OCI-LY7 (cell line): ENCODE data around the gene NKPD1. TPM values are rescaled to one million over a fixed set of nuclear protein-coding genes. Genes with fewer than 3 reads are reported as not detected.

Experiments
- BruUV-seq: library from RNA; stranded (reverse); fragments of 400-500 nt; replicated peaks from 2 replicates; lab custom pipeline; 2021; lab: Mats Ljungman, UMichigan
- CTCF ChIA-PET: fragments of 300-600 bp; sonication (Branson Sonifier 250); formaldehyde crosslinking; loops from one replicate; lab custom pipeline; 2022; ENCODE audit warnings: antibody characterized with exemption; ENCODE audit not compliant: unreplicated experiment; lab: Charles Lee
- POLR2A ChIA-PET: fragments of 300-600 bp; sonication (Branson Sonifier 250); formaldehyde crosslinking; loops from one replicate; lab custom pipeline; 2022; ENCODE audit warnings: antibody characterized with exemption; lab: Charles Lee
- DNase-seq: peaks from one replicate; pipeline ENCODE4 v3.0.0-alpha.2; 2015; ENCODE audit warnings: low spot score
- H2AFZ ChIP-seq: fragments of 200-600 bp; sonication (generic), shearing (Covaris generic); 2 replicates; pipeline ENCODE4 v1.6.1; 2014; ENCODE audit warnings: mild to moderate bottlenecking, antibody characterized with exemption, low read length, moderate library complexity
- H3K27ac ChIP-seq: fragments of 200-600 bp; sonication (generic); 2 replicates; pipeline ENCODE4 v1.5.1; 2014; ENCODE audit warnings: mixed run types, low read depth, mild to moderate bottlenecking, moderate library complexity, low read length, inconsistent platforms; ENCODE audit not compliant: poor library complexity, severe bottlenecking
- H3K36me3 ChIP-seq: fragments of 200-600 bp; sonication (generic); 2 replicates; pipeline ENCODE4 v1.6.1; 2014; ENCODE audit warnings: mild to moderate bottlenecking, antibody characterized with exemption, low read length, moderate library complexity, mixed read lengths; ENCODE audit not compliant: insufficient read depth
- H3K4me1 ChIP-seq: fragments of 200-600 bp; sonication (generic); 2 replicates; pipeline ENCODE4 v1.5.1; 2014; ENCODE audit warnings: mild to moderate bottlenecking, low read length; ENCODE audit not compliant: insufficient read depth, poor library complexity, severe bottlenecking
- H3K4me2 ChIP-seq: fragments of 200-600 bp; sonication (generic); 2 replicates; pipeline ENCODE4 v1.6.1; 2014; ENCODE audit warnings: mild to moderate bottlenecking, low read length
- H3K4me3 ChIP-seq: fragments of 200-600 bp; sonication (generic); 2 replicates; pipeline ENCODE4 v1.5.1; 2014; ENCODE audit warnings: mild to moderate bottlenecking, low read depth, low read length; ENCODE audit not compliant: poor library complexity, severe bottlenecking
- H3K79me2 ChIP-seq: fragments of 200-600 bp; sonication (generic); 2 replicates; pipeline ENCODE4 v1.6.1; 2016; ENCODE audit warnings: low read depth, mild to moderate bottlenecking, low read length, moderate library complexity, mixed read lengths; ENCODE audit not compliant: insufficient read depth
- H3K9me2 ChIP-seq: fragments of 200-600 bp; sonication (generic); 2 replicates; pipeline ENCODE4 v1.6.1; 2016; ENCODE audit warnings: mild to moderate bottlenecking, low read length, mixed read lengths; ENCODE audit not compliant: insufficient read depth
- H3K9me3 ChIP-seq: fragments of 200-600 bp; sonication (generic); 2 replicates; pipeline ENCODE4 v1.6.1; 2014; ENCODE audit warnings: mild to moderate bottlenecking, mixed run types, low read length, mixed read lengths
- H4K20me1 ChIP-seq: fragments of 200-600 bp; sonication (generic); 2 replicates; pipeline ENCODE4 v1.6.1; 2014; ENCODE audit warnings: mild to moderate bottlenecking, antibody characterized with exemption, low read length, moderate library complexity, mixed read lengths; ENCODE audit not compliant: insufficient read depth
- EZH2phosphoT487 ChIP-seq: fragments of 200-600 bp; sonication (generic); IDR thresholded peaks from 2 replicates; pipeline ENCODE4 v1.6.1; 2018; ENCODE audit warnings: low read depth, borderline replicate concordance, mild to moderate bottlenecking, mixed run types, antibody characterized with exemption, low read length, moderate library complexity, mixed read lengths
- intact Hi-C: fragments of 100-400 bp; cut with micrococcal nuclease; formaldehyde crosslinking; loops from one replicate; pipeline ENCODE4 v1.10.0; 2022; ENCODE audit not compliant: unreplicated experiment
- total RNA-seq, 2 experiments: library from RNA; depleted of rRNA in 1 of 2; stranded (reverse); fragments of >200 nt in 1 of 2; shearing (Covaris generic) in 1 of 2; gene quantifications; 2 replicates each; pipeline ENCODE4 v1.2.3, GENCODE V29; 2014 to 2022
- TF ChIP-seq, protein P1 (sequence below): fragments of 200-600 bp; sonication (generic); conservative IDR thresholded peaks from 2 replicates; pipeline ENCODE4 v1.5.1; 2014; ENCODE audit warnings: mild to moderate bottlenecking, antibody characterized with exemption, low read length, moderate library complexity, mixed read lengths

NKPD1 gene
- total RNA-seq, 2 experiments from 2014 or later = 0.50 to 1.0 TPM

DNA sequence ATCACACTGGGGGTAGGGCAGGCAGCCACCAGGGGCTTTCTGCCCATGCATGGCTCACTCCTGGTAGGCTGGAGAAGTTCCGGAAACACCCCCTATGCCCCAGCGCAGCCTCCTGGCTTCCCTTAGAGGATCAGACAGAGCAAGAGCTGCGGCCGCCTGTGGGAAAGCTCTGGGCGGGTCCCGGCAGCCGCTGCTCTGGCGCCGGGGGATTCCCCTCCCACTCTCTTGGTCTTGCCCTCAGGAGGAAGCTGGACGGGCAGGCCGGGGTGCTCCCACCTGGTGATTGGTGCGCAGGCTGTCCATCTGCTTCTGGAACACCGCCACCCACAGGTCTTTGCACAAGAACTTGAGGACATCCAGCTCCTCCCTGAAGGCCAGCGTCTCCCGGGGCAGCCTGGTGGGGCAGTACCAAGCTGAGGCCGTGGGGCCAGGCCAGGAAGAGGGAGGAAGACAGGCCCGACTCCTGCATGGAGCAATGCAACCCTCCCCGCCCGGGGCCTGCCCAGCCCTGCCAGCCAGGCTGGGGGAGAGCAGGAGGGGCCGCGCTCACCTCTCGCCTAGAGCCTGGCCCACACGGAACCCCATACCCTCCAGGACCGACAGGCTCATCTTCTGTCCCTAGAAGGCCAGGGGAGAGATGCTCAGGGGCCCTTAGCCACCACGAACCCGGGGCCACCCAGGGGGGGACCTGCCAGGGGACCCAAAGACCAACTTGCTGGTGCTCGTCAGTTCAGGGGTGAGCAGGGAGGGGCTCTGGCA, 4.0 kb upstream of the NKPD1 start:
- intact Hi-C loops = no loop called here
- peak; percentile 48 for DNase-seq
- peaks cover 16% of the 10 kb centered on the region for H3K4me1 ChIP-seq
- H3K4me3 ChIP-seq = no peak overlapping the region
- H2AFZ ChIP-seq = no peak overlapping the region
- no TSS peak for BruUV-seq
- no peak for TF ChIP-seq EZH2phosphoT487
- TF ChIP-seq, protein P1, sequence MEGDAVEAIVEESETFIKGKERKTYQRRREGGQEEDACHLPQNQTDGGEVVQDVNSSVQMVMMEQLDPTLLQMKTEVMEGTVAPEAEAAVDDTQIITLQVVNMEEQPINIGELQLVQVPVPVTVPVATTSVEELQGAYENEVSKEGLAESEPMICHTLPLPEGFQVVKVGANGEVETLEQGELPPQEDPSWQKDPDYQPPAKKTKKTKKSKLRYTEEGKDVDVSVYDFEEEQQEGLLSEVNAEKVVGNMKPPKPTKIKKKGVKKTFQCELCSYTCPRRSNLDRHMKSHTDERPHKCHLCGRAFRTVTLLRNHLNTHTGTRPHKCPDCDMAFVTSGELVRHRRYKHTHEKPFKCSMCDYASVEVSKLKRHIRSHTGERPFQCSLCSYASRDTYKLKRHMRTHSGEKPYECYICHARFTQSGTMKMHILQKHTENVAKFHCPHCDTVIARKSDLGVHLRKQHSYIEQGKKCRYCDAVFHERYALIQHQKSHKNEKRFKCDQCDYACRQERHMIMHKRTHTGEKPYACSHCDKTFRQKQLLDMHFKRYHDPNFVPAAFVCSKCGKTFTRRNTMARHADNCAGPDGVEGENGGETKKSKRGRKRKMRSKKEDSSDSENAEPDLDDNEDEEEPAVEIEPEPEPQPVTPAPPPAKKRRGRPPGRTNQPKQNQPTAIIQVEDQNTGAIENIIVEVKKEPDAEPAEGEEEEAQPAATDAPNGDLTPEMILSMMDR = peak; percentile 42
- no peaks in the 10 kb centered on the region for H3K9me3 ChIP-seq
- no peaks in the 10 kb centered on the region for H4K20me1 ChIP-seq
- H3K27ac ChIP-seq = no peak overlapping the region
- H3K4me2 ChIP-seq = peak overlapping the region; percentile 24; the same call in 1 of the 2 replicates
- no peaks in the 10 kb centered on the region for H3K79me2 ChIP-seq
- ChIA-PET CTCF (no interaction called here), POLR2A (no interaction called here)
- H3K9me2 ChIP-seq = no peaks in the 10 kb centered on the region
- no peaks in the 10 kb centered on the region for H3K36me3 ChIP-seq

DNA sequence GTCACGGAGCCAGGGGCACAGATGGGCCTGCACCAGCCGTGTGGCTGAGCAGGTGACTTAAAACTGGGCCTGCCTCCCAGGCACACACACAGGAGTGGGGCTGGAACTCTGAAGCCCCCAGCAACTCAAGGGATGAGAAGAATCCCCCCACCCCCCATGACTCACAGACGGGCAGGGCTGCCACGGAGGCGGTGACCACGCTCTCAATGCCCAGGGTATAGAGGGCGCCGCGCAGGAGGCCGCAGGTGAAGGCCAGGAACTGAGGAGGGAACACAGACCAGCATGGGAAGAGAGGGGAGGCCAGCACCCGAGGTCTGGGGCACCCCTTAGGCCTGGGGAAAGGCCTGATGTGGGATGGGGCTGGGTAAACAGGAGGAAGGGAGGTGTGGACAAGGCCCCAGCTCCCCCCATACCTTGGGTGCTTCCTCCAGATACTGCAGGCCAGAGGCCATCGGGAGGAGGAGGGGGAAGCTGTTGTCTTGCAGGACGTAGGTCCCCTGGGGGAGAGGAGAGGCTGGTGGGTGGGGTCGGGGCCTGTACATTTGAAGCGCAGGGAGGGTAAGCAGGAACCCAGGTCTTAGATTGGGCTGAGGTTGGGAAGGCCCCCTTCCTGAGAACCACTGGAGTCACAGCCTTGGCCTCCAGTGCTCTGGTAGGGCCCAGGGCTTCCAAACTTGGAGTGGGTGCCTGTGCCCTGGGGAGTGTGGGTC, 3.1 kb upstream of the NKPD1 start:
- no peaks in the 10 kb centered on the region for H3K9me3 ChIP-seq
- TF ChIP-seq, protein P1 = no peak
- TF ChIP-seq EZH2phosphoT487 = no peak
- H2AFZ ChIP-seq = no peak overlapping the region
- H3K27ac ChIP-seq = no peak overlapping the region
- DNase-seq = no peak
- peak overlapping the region; percentile 24; the same call in 1 of the 2 replicates for H3K4me2 ChIP-seq
- H3K4me1 ChIP-seq = peaks cover 16% of the 10 kb centered on the region
- no TSS peak for BruUV-seq
- no peaks in the 10 kb centered on the region for H3K36me3 ChIP-seq
- no peak overlapping the region for H3K4me3 ChIP-seq
- intact Hi-C loops = no loop called here
- ChIA-PET CTCF (no interaction called here), POLR2A (no interaction called here)
- H3K79me2 ChIP-seq = no peaks in the 10 kb centered on the region
- H3K9me2 ChIP-seq = no peaks in the 10 kb centered on the region
- H4K20me1 ChIP-seq = no peaks in the 10 kb centered on the region

DNA sequence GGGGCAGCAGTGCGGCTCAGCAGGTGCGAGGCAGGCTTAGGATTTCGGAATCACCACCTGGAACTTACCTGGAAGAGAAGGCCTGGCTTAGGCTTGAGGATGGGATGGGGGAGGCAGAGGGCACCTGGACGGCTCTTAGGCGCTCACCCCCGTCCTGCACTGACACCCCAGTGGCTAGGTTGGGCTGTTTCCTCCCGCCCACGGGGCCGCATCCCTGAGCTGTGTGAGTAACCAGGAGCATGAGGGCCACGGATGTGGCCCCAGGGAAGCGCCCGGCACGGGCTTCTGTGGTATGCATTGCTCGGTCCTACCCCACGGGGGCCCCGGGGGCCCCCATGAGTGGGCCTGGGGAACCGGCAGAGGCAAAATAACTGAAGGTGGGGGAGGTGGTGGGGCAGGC, 2.4 kb upstream of the NKPD1 start:
- no peak overlapping the region for H2AFZ ChIP-seq
- no TSS peak for BruUV-seq
- H3K4me1 ChIP-seq = peaks cover 16% of the 10 kb centered on the region
- no peak overlapping the region for H3K4me3 ChIP-seq
- H3K36me3 ChIP-seq = no peaks in the 10 kb centered on the region
- no peaks in the 10 kb centered on the region for H3K9me3 ChIP-seq
- intact Hi-C loops = no loop called here
- no peak overlapping the region for H3K27ac ChIP-seq
- H3K4me2 ChIP-seq = no peak overlapping the region
- H4K20me1 ChIP-seq = no peaks in the 10 kb centered on the region
- H3K79me2 ChIP-seq = no peaks in the 10 kb centered on the region
- TF ChIP-seq, protein P1 = no peak
- TF ChIP-seq EZH2phosphoT487 = no peak
- POLR2A ChIA-PET = interaction anchor here (0.5 kb wide), 1 partner anchor 170 kb away, joined by 4 read pairs; no protein-coding TSS in a partner anchor
- H3K9me2 ChIP-seq = no peaks in the 10 kb centered on the region
- CTCF ChIA-PET = no interaction called here
- DNase-seq = no peak
